GM19455 (cell line): ENCODE results near the gene PIEZO2.
A peak's percentile ranks its signal among the peaks of the same experiment; 100 is the strongest.

Experiments
- ATAC-seq: cut with Tn5 transposase; IDR thresholded peaks from one replicate; pipeline ENCODE4 v1.9.1; 2021; ENCODE audit not compliant: unreplicated experiment

PIEZO2 gene

DNA sequence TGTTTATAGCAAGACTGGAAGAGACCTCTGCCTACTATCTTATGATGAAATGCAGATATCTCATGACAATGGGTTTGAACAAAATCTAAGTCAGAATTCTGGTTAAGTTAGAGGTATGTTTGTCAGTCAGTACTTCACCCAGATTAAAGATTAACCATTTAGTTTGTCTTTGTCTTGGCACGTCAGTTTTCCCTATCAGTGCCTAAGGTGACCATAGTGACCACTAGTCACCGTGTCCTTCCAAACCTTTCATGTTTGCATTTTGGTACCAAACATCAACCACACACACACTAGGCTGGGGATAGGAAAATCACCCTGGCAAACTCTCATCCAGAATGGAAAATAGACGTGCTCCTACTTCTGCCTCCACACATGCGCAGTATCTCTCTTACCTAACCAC, 248.9 kb downstream of the PIEZO2 start:
- ATAC-seq = no peak

DNA sequence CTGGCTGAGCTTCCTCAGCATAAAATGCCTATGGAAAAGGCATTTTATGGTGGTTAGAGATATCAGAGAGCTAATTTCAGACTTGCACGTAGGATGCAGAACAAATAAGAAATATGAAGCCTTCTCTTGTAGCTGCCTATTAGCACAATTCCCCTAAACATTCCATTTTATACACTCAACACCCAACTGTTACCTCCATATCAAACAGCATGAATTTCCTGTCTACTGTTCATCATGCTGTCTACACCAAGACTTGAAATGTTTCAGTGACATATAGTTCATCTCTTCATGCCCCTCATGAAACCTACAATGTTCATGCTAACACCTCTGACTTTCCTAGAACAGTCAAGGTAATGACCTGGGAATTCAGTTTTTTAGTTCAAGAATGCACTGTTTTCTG, 249.9 kb downstream of the PIEZO2 start:
- ATAC-seq = no peak

DNA sequence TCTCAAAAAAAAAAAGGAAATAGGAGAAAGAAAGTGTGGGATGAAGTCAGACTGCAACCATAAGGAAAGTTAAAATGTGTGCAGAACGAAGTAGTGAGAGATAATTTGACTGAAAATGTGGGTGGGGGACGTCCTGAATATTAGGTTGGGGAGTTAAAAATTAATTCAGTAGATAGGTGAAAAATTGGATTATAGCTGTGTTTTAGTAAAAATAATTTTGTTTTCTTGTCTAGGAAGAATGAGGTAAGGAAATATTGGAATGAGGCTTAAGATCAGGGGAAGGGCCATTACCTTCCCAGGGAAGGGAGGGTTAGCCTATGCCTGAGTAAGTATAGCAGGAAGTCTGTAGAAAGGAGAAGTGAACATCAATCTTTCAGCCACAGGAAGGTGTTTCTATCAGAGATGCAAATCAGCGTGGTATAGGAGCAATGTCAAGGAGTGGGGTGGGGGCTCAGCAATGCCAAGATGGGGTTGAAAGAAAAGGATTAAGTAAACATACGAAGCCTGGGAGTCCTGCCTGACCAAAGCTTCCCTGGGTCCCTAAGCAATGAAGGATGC, 250.9 kb downstream of the PIEZO2 start:
- no peak for ATAC-seq

DNA sequence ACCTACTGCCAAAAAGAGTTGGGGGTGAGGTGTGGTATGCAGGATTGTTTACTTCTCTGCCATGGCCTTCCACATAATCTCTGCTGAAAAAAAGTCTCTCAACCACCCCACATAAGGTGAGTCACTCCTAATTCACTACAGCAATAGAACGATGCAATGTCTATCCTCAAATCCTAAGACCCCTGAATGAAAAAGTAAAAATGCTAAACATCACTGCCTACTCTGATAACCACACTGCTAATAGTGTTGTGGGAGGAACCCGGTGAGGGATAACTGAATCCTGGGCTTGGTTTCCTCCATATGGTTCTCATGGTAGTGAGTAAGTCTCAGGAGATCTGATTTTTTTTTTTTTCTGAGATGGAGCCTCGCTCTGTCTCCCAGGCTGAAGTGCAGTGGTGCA, 252.5 kb downstream of the PIEZO2 start:
- no peak for ATAC-seq

DNA sequence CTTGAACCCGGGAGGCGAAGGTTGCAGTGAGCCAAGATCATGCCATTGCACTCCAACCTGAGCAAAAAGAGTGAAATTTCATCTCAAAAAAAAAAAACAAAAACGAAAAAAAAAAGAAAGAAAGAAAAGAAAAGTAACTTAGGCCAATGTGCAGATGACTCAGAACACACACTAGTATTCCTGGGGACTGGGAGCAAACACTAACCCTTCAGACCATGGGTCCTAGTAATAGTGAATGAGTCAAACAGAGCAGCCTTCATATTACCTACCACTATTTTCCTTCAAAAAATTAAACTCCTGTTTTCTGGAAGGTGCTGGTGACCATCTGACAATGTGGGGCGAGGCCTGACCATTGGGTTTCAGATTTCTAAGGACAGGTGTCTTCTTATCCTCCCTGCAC, 253.4 kb downstream of the PIEZO2 start:
- ATAC-seq = no peak

DNA sequence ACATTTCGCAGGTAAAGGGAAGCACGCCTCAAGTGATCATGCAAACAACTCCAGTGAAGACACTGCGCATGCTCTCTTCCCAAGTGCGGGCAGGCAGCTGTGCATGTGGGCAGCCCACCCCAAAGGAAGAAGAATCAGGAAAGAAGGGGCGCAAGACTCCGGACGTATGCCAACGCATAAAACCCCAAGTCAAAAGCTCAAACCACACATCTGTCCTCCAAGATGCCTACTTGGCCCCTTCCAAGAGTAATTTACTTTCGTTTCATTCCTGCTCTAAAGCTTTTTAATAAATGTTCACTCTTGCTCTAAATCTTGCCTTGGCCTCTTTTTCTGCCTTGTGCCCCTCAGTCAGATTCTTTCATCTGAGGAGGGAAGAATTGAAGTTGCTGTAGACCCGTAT, 254.9 kb downstream of the PIEZO2 start:
- ATAC-seq = no peak

DNA sequence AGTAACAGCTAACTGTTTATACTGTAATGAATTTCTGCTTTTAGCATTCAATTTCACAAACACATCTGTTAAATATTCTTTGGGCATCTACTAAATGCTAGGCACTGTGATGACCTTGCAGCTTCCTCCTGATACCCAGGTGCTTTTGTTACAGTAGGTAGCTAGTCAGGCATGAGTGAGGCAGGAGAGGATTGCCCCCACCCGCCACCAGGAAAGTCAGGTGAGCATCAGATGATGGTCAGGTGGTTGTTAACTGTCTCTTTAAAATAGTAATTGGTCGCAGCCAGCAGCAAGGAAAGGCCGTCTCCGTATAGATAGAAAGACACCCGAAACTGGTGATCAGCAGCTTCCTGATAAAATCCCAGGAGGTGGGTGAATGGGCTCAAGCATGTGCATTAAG, 255.6 kb downstream of the PIEZO2 start:
- ATAC-seq = no peak

DNA sequence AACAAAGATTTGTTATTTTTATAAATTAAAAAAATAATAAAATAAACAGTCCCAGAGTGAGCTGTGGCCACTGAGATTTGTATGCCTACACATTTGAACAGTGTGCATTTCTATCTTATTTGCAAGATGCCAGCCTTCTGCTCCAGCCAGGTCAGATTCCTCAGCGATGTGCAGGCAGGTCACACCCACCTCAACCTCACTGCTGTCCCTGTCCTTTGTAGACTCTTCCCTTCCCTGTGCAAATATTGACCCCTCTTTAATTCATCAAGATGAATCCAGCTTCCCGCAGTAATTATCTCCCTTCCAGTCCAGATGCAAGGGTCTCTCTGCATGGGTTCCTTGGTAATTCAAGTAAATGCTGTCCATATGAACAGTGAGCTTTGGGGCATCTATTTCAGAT, 256.2 kb downstream of the PIEZO2 start:
- no peak for ATAC-seq

DNA sequence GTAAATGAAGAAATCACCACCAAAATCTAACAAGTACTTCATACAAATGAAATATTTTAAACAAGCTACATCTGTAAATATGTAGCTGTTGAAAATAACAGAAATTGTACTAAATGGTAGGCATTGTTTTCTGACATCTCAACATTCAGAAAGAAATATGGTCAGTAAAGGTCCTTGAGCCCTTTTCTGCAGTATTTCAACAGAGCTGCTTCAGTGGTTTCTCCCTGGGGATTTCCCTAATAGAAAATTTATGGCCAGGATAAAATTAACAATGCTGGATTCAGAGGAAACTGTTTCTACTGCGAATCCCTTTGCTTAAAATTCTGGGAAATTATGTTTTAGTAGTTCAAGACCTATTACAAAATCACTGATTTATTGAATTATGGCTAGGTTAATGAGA, 256.6 kb downstream of the PIEZO2 start:
- ATAC-seq = no peak

DNA sequence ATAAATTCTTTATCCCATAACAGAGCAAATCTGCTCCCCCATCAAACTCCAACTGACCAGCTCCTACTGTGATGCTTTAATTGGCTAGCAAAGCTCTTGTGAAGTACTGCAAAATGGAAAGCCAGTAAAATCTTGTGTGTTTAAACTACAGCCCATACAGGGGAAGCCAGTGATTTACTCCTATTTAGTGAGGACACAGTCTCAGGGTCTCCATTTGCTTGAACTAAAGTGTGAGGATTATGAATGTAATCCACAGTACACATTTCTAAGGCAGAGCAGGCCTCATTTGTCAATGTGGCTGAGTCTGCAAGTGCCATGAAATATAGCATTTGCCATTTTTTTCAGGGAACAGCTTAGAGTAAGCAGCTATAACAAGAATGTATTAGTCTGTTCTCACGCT, 259.3 kb downstream of the PIEZO2 start:
- no peak for ATAC-seq

DNA sequence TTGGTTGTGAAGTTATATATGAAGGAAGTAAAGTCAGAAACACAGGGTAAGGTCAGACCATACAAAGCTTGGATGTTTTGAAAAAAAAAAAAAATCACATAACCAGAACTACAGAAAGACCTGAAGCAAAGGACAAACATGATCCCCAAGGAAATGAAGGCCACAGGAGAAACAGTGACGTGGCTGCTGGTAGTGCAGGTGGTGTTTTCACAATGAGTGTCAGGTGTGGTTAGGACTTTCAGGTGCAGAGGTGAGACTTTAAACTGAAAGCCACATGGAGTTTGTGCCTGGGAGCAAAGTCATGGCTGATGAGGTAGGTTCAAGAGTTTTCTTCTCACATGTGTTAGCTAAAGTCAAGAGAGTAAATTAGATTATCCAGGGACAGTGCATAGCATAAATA, 270.7 kb downstream of the PIEZO2 start:
- peak; percentile 88 for ATAC-seq

DNA sequence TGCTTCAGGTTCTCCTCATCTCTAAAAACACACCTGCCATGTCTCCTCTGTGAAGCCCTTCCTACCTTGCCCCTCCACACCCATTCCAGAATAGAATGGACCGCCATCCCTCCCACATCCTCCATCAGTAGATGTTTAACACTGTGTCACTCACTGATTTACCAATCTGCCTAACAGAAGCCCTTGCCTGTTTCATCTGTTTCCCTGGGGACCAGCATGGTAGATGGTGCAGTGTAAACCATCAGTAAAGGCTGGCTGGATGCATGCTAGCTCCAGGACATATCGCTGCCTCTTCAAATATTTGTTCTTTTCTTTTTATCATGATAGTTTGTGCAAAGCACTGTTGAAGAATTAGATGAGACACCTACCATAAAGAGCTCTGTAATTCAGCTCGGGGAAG, 271.4 kb downstream of the PIEZO2 start:
- no peak for ATAC-seq

DNA sequence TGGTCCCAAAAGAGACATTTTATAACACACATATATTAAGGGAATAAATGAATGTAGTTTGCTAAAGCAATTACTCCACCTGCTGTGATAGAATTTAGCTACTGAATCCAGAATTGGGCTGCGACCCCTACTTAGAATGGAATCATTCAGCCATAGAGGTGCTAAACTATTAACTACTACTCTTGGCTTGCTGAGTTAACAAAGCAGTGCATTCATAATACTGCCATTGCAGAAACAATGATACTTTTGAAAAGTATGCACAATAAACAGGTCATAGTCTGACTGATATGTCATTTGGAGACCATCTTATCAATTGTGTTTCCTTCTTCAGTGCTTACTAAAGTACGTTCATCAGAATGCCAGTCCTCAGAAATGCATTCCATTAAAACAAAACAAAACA, 273.6 kb downstream of the PIEZO2 start:
- no peak for ATAC-seq

DNA sequence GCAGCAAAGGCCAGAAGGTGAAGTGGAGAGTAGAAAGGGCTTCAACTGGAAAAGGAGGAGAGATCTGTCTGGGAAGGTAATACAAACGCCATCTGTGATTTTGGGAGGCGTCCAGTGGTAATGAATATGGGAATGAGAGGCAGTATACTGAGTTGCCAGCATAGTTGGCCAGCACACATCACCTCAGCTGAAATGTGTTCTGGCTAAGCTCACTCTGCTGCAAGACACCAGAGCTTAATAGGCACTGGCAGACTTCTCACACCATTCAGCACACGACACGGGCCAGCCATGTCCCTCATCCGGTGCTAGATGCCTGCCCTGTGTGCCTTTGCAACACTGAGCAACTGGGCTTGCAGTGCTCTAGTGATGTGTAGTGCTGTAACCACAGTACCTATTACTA, 277.1 kb downstream of the PIEZO2 start:
- no peak for ATAC-seq

DNA sequence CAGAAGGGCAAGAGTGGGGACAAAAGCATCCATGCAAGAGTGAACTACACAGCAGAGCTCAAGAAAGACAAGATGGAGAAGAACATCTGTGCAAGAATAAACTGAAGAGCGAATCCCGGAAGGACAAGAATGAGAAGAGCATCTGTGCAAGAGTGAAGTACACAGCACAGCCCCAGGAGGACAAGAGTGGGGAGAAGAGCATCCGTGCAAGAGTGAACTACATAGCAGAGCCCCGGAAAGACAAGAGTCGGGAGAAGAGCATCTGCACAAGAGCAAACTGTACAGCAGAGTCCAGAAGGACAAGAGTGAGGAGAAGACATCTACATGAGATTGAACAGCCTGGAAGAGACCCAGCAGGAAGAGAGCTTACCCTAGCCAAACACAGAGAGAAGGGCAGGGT, 284.6 kb downstream of the PIEZO2 start:
- no peak for ATAC-seq

DNA sequence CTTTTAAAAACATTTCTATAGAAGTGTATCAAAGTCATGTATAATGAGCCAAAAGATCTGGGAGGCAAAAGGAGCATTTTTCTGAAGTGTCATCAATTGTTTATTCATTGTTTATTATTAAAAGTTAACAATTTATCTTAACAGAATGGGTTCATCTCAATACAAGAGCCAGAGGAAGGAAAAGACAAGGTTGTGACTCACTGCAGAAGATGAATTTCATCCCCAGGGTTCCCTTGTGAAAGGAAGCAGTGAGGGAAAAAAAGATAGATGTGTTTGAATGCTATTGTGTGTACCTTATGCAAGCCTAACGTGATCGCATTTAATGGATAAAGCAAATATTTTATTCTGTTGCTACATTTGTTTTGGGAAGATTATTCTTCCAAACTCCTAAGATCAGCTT, 286.3 kb downstream of the PIEZO2 start:
- ATAC-seq = no peak

DNA sequence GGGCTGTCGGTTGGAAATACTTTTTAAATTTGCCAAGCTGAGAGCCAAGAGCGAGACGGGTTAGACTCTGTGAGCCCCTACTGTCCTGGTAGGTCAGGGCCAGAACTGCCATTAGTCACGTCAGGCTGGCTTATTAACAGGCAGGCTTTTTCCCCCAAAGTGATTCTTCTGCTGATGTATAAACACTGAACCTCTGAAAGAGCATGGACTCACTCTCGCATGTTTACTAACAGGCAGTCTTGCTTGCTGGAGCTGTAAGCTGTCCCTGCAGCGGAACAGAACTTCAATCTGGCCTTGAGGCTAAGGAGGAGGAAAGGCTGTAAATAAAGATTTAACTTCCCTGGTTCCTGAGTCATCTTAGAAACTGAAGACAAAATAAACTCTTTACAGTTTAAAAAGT, 288.4 kb downstream of the PIEZO2 start:
- no peak for ATAC-seq

DNA sequence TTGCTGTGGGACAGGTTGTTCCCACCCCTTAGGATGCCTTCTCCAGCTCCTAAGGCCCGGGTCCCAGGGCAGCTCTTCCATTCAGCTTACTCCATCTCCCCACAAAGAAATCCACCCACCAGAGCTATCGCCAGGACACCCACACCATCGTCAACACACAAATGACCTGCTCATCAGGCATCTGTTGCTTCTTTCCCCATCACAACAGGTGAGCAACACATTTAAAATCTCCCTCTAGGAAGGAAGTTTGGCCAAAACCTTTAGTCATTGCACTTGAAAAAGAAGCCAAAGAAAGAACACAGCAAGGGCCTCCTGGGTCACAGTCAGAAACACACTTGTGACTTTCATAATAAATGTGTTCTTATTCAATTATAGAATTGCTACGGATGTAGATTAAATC, 289.0 kb downstream of the PIEZO2 start:
- ATAC-seq = no peak

DNA sequence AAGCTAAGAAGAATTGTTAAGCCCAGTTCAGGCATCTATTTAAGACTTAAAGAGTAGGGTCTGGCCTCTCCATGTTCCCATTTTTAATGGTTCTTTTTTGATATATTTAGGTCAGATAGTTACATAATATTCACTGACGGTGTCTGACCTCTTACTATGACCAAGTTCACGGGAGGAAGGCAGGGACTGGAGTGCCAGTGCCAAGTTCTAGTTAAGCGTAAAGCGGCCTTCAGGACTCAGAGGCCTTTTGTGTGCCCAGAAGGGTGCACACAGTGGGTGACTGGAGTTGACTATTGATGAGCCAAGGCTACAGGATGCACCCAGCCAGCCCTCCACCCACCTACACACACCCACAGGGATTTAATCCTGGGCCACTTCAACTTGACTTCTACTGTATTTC, 290.9 kb downstream of the PIEZO2 start:
- no peak for ATAC-seq

DNA sequence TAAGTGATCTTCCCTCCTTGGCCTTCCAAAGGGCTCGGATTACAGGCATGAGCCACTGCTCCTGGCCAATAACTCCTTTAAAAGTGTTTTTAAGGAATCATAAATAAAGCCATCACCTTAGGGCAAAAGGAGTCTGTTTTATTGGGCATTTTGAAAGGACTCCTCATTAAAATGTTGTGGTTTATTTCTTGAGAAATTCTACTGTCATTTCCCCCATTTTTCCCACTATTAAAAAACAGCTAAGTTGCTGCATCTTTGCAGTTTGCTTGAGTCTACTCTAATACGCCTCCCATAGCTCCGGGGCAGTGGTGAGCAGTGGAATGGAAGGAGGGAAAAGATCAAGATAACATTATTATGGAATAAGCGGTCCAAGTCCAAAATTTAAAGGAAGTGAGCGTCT, 293.2 kb downstream of the PIEZO2 start:
- ATAC-seq = no peak

DNA sequence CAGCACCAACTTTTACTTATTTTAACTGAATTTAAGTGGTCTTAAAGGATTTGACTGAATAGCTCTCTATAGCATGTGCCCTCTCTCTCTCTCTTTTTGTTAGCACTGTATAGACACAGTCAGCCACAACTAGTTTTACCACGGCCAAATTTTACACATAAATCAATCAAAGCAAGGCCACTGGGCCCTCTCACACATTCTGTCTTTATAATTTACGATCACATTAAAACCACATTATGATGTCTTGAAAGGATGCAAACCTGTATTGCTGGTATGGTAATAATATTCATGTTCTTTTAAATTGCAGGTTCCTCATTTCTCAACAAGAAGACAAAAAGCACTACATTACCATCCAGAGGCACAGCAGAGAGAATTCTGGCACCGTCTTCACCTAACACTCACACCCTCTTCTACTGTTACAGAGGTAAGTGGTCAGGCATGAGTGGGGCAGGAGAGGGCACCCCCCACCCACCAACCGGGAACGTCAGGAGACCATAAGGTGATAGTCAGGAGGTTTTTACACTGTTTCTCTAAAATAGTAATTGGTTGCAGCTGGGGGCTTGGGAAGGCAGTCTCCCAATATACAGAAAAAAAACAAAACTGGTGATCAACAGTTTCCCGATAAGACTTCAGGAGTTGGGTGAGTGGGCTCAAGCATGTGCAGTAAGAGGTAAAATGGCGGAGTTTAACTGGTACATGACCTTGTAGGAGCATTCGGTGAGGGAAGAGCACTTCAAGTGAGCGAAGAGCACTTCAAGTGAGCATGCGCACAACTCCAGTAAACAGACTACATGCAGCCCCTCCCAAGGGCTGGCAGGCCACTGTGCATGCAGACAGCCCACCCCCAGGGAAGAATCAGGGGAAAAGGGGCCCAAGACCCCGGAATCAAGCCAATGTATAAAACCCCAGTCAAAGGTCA, 296.7 kb downstream of the PIEZO2 start:
- ATAC-seq = no peak

DNA sequence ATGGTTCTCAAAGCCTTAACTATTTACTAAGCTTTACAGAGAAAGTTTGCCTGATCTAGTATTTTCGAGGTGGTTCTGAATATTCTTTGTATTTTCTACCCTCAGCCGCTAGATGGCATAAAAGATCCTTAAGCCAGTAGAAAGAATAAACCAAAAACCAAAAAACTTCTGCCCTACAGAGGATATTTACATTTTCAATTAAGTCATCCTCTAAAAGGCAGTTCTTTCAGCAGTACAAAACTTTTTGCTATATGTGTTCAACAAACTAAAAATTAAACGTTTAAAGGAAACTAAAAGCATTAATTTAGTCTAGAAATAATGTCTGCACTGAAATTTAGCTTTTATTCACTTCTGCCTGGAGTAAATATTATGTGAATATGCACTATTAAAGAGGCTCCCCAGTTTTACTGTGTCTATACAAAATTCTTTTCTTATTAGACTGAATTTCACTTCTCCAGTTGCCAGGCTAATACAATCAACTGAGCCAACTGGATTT, 297.5 kb downstream of the PIEZO2 start:
- no peak for ATAC-seq

DNA sequence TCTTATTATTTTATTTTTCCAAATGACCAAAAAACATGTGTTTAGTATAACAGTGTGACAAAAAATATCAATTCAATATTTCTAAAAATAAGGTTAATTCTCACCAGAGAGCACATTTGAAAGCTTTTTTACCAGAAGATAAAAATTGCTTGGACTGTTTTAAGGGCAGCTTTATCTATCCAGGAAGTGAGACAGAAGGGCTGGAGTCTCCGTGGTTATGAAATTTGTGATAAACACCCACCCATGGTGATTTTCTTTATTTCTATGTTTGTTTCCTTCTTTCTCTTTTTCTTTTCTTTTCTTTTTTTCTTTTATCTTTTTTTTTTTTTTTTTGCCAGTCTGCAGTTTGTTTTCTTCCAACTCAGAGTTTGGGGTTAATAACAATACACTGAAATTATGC, 298.5 kb downstream of the PIEZO2 start:
- ATAC-seq = no peak
